OCI-LY7 (cell line): ENCODE measurements around the gene MXRA8. TPM values are rescaled to one million over a fixed set of nuclear protein-coding genes. Genes with fewer than 3 reads are reported as not detected.

Experiments
- BruUV-seq: library from RNA; stranded (reverse); fragments of 400-500 nt; replicated peaks from 2 replicates; lab custom pipeline; 2021; lab: Mats Ljungman, UMichigan
- CTCF ChIA-PET: fragments of 300-600 bp; sonication (Branson Sonifier 250); formaldehyde crosslinking; loops from one replicate; lab custom pipeline; 2022; ENCODE audit warnings: antibody characterized with exemption; ENCODE audit not compliant: unreplicated experiment; lab: Charles Lee
- POLR2A ChIA-PET: fragments of 300-600 bp; sonication (Branson Sonifier 250); formaldehyde crosslinking; loops from one replicate; lab custom pipeline; 2022; ENCODE audit warnings: antibody characterized with exemption; lab: Charles Lee
- DNase-seq: peaks from one replicate; pipeline ENCODE4 v3.0.0-alpha.2; 2015; ENCODE audit warnings: low spot score
- H2AFZ ChIP-seq: fragments of 200-600 bp; sonication (generic), shearing (Covaris generic); 2 replicates; pipeline ENCODE4 v1.6.1; 2014; ENCODE audit warnings: mild to moderate bottlenecking, antibody characterized with exemption, low read length, moderate library complexity
- H3K27ac ChIP-seq: fragments of 200-600 bp; sonication (generic); 2 replicates; pipeline ENCODE4 v1.5.1; 2014; ENCODE audit warnings: mixed run types, low read depth, mild to moderate bottlenecking, moderate library complexity, low read length, inconsistent platforms; ENCODE audit not compliant: poor library complexity, severe bottlenecking
- H3K36me3 ChIP-seq: fragments of 200-600 bp; sonication (generic); 2 replicates; pipeline ENCODE4 v1.6.1; 2014; ENCODE audit warnings: mild to moderate bottlenecking, antibody characterized with exemption, low read length, moderate library complexity, mixed read lengths; ENCODE audit not compliant: insufficient read depth
- H3K4me1 ChIP-seq: fragments of 200-600 bp; sonication (generic); 2 replicates; pipeline ENCODE4 v1.5.1; 2014; ENCODE audit warnings: mild to moderate bottlenecking, low read length; ENCODE audit not compliant: insufficient read depth, poor library complexity, severe bottlenecking
- H3K4me2 ChIP-seq: fragments of 200-600 bp; sonication (generic); 2 replicates; pipeline ENCODE4 v1.6.1; 2014; ENCODE audit warnings: mild to moderate bottlenecking, low read length
- H3K4me3 ChIP-seq: fragments of 200-600 bp; sonication (generic); 2 replicates; pipeline ENCODE4 v1.5.1; 2014; ENCODE audit warnings: mild to moderate bottlenecking, low read depth, low read length; ENCODE audit not compliant: poor library complexity, severe bottlenecking
- H3K79me2 ChIP-seq: fragments of 200-600 bp; sonication (generic); 2 replicates; pipeline ENCODE4 v1.6.1; 2016; ENCODE audit warnings: low read depth, mild to moderate bottlenecking, low read length, moderate library complexity, mixed read lengths; ENCODE audit not compliant: insufficient read depth
- H3K9me2 ChIP-seq: fragments of 200-600 bp; sonication (generic); 2 replicates; pipeline ENCODE4 v1.6.1; 2016; ENCODE audit warnings: mild to moderate bottlenecking, low read length, mixed read lengths; ENCODE audit not compliant: insufficient read depth
- H3K9me3 ChIP-seq: fragments of 200-600 bp; sonication (generic); 2 replicates; pipeline ENCODE4 v1.6.1; 2014; ENCODE audit warnings: mild to moderate bottlenecking, mixed run types, low read length, mixed read lengths
- H4K20me1 ChIP-seq: fragments of 200-600 bp; sonication (generic); 2 replicates; pipeline ENCODE4 v1.6.1; 2014; ENCODE audit warnings: mild to moderate bottlenecking, antibody characterized with exemption, low read length, moderate library complexity, mixed read lengths; ENCODE audit not compliant: insufficient read depth
- CTCF ChIP-seq: fragments of 200-600 bp; sonication (generic); conservative IDR thresholded peaks from 2 replicates; pipeline ENCODE4 v1.5.1; 2014; ENCODE audit warnings: mild to moderate bottlenecking, antibody characterized with exemption, low read length, moderate library complexity, mixed read lengths
- EZH2phosphoT487 ChIP-seq: fragments of 200-600 bp; sonication (generic); IDR thresholded peaks from 2 replicates; pipeline ENCODE4 v1.6.1; 2018; ENCODE audit warnings: low read depth, borderline replicate concordance, mild to moderate bottlenecking, mixed run types, antibody characterized with exemption, low read length, moderate library complexity, mixed read lengths
- intact Hi-C: fragments of 100-400 bp; cut with micrococcal nuclease; formaldehyde crosslinking; loops from one replicate; pipeline ENCODE4 v1.10.0; 2022; ENCODE audit not compliant: unreplicated experiment
- total RNA-seq, 2 experiments: library from RNA; depleted of rRNA in 1 of 2; stranded (reverse); fragments of >200 nt in 1 of 2; shearing (Covaris generic) in 1 of 2; gene quantifications; 2 replicates each; pipeline ENCODE4 v1.2.3, GENCODE V29; 2014 to 2022

Gene MXRA8
- total RNA-seq, 2 experiments from 2014 or later: not detected

GRCh38 chr1:1330366-1331067 lies 27.8 kb downstream of the MXRA8 start:
- peaks cover 2% of the 10 kb centered on the region; the same call in 1 of the 2 replicates for H3K79me2 ChIP-seq
- H3K27ac ChIP-seq: no peak overlapping the region
- no peaks in the 10 kb centered on the region for H3K9me3 ChIP-seq
- DNase-seq: no peak
- TF ChIP-seq EZH2phosphoT487 (no peak), CTCF (no peak)
- H3K4me1 ChIP-seq: peaks cover 13% of the 10 kb centered on the region
- no peak overlapping the region for H2AFZ ChIP-seq
- CTCF ChIA-PET: no interaction called here
- no peaks in the 10 kb centered on the region for H4K20me1 ChIP-seq
- H3K4me3 ChIP-seq: no peak overlapping the region
- H3K36me3 ChIP-seq: peaks cover 25% of the 10 kb centered on the region; the same call in 1 of the 2 replicates
- BruUV-seq: no TSS peak
- H3K9me2 ChIP-seq: no peaks in the 10 kb centered on the region
- POLR2A ChIA-PET: no interaction called here
- H3K4me2 ChIP-seq: no peak overlapping the region
- intact Hi-C loops: no loop called here

GRCh38 chr1:1329304-1330210 lies 28.8 kb downstream of the MXRA8 start:
- peaks cover 25% of the 10 kb centered on the region; the same call in 1 of the 2 replicates for H3K36me3 ChIP-seq
- no peak for DNase-seq

More at GRCh38 chr1:1329304-1330210, 28.8 kb downstream of the MXRA8 start:
- ChIA-PET POLR2A (no interaction called here), CTCF (no interaction called here)
- H3K4me2 ChIP-seq: no peak overlapping the region
- H2AFZ ChIP-seq: no peak overlapping the region
- H3K9me2 ChIP-seq: no peaks in the 10 kb centered on the region
- BruUV-seq: no TSS peak
- H3K27ac ChIP-seq: no peak overlapping the region
- H3K4me1 ChIP-seq: peaks cover 15% of the 10 kb centered on the region
- TF ChIP-seq EZH2phosphoT487 (no peak), CTCF (no peak)
- H3K79me2 ChIP-seq: peaks cover 9% of the 10 kb centered on the region; the same call in 1 of the 2 replicates
- intact Hi-C loops: no loop called here
- no peaks in the 10 kb centered on the region for H4K20me1 ChIP-seq
- no peak overlapping the region for H3K4me3 ChIP-seq
- no peaks in the 10 kb centered on the region for H3K9me3 ChIP-seq
